H1 (cell line): ENCODE measurements around the gene PCSK4. TPM values are rescaled to one million over a fixed set of nuclear protein-coding genes. Genes with fewer than 3 reads are reported as not detected.

Experiments used
- FOSL1 ChIP-seq: IDR thresholded peaks from 2 replicates; pipeline ENCODE4 v1.6.1; 2011; ENCODE audit warnings: mild to moderate bottlenecking, low read depth, low read length, moderate library complexity; ENCODE audit not compliant: insufficient read depth
- RFX5 ChIP-seq: IDR thresholded peaks from 2 replicates; pipeline ENCODE4 v1.6.1; 2011; ENCODE audit warnings: low read depth, low read length, improper control_type of control experiment, borderline replicate concordance
- TAF7 ChIP-seq: optimal IDR thresholded peaks from 2 replicates; pipeline ENCODE3; 2011; ENCODE audit warnings: low read depth, mild to moderate bottlenecking, inconsistent platforms, low read length, moderate library complexity, borderline replicate concordance
- polyA plus RNA-seq, 7 experiments: library from polyadenylated mRNA; depleted of rRNA in 3 of 7; stranded (reverse) in 5 of 7; unstranded in 2 of 7; fragments of >200 nt in 5 of 7; fragments of 200-250 nt in 2 of 7; gene quantifications; 1 replicate in 5 of 7; 2 replicates in 1 of 7; 4 replicates in 1 of 7; pipeline versions ENCODE4 v1.2.1 to v1.2.3, GENCODE V29; 2011 to 2013; ENCODE audit warnings: missing spikeins in 2 of 7, mixed read lengths in 2 of 7
- total RNA-seq: library from RNA; stranded (reverse); fragmentation: NEBNext Ultra II Directional; extraction: Animal tissue kit (Norgen Biotek cat#: 25700); gene quantifications from 2 replicates; pipeline ENCODE4 v1.2.1, GENCODE V29; 2021

Gene PCSK4
- total and polyA plus RNA-seq, 2 of the 8 experiments (the other 6 are each of a cell fraction or from before 2014, with no cell fraction given): 9.8 to 10.7 TPM

GRCh38 chr19:1445932-1446712, 44.0 kb downstream of the PCSK4 start (continued):
- TF ChIP-seq RFX5 (no peak), TAF7 (no peak), FOSL1 (no peak)
